Choroid plexus epithelial cell (primary cell): ENCODE results near the gene FOXRED2.

Source experiments
- DNase-seq: peaks from one replicate; pipeline ENCODE4 v3.0.0-alpha.2; 2010; ENCODE audit warnings: low read depth
- H3K4me3 ChIP-seq: 2 replicates; pipeline ENCODE4 v1.5.1; 2011; ENCODE audit warnings: low read depth, mild to moderate bottlenecking, control low read depth, low read length, moderate library complexity
- CTCF ChIP-seq: conservative IDR thresholded peaks from 2 replicates; pipeline ENCODE4 v1.5.1; 2011; ENCODE audit warnings: low read depth, mild to moderate bottlenecking, control low read depth, inconsistent platforms, low read length, moderate library complexity

FOXRED2 gene

DNA sequence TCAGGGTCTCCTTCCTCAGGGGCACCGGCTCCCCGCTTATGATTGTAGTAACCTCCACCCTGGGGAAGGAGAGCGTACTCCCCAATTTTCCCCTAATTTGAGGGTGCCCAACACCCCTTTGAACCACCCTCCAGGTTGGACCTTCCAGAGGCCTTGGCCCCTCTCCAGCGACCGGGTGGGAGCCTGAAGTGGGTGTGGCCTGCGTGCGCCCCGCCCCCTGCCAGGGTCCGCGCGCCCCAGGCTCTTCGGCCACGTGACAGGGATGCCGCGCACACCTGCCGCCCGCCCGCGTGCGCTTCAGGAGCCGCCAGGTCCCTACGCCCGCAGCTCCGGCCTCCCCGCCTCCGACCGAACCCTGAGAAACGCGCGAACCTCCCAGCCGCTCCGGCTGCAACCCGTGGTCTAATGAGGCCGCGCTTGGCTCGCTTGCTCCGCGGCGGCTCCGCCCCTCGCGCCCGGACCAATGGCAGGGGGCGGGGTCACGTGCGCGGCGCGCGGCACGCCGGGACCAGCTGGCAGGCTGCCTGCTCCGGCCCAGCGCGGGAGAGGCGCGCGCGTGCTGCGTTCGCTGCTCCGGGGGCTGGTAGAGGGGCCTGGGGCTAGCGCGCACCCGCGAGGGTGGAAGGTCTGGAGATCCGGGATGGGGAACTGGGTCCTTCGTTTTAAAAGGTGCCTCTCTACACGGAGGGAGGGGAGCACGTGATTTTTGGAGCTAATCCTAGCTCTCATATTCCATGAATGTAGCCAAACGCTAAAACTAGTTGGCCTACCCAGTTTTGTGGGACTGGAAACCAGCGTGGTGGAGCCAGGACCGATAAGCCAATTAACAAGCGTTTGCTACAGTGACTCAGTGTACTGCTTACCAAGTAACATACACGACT lies at the start of gene FOXRED2:
Gene FOXRED2, minus strand, starts transcription at position 404 of the 881 bp plus-strand sequence. CDS start 618 bp downstream, outside the sequence.
- DNase-seq, result peak; percentile 85
- no peak for TF ChIP-seq CTCF
- H3K4me3 ChIP-seq, result peak within 1 kb of the TSS; percentile 66

- no peak for TF ChIP-seq CTCF
- no peak overlapping the region for H3K4me3 ChIP-seq
- DNase-seq, result no peak
These were observed 47.3 kb upstream of the FOXRED2 start for GRCh38 chr22:36554098-36554497.

- H3K4me3 ChIP-seq, result no peak overlapping the region
- DNase-seq, result no peak
- TF ChIP-seq CTCF, result no peak
These were observed 45.4 kb upstream of the FOXRED2 start for GRCh38 chr22:36552289-36552688.

DNA sequence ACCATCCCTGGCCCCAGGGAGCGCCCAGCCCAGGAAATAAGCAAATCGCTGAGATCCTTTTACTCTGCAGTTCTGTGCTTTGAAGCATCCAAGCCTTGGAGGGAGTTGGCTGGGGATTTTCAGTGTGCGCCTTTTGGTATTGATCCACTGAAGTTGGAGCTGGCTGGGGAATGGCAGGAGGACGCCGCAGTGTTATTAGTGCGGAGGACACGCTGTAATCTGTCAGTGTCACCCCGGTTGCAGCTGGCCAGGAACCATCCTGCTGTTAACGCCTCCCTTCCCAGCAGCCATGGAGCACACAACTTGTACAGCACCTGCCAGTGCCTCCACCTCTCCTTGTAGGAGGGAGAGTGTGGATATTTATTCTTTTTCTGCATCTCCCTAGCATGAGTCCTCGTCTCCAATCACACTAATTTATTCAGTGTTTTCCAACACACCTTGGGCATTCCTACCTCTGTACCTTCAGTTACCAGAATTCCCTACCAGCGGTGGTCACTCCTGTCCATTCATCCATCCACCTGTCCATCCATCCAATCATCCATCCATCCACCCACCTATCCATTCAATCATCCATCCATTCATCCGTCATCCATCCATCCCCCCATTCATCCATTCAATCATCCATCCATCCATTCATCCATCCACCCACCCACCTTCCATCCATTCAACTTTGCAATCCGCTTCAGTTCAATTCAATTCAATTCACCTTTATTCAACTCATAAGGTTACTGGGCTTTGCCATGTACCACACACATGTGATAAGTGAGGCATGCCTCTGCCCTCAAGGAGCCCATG lies 44.1 kb upstream of the FOXRED2 start:
- TF ChIP-seq CTCF, result no peak
- no peak overlapping the region for H3K4me3 ChIP-seq
- no peak for DNase-seq

DNA sequence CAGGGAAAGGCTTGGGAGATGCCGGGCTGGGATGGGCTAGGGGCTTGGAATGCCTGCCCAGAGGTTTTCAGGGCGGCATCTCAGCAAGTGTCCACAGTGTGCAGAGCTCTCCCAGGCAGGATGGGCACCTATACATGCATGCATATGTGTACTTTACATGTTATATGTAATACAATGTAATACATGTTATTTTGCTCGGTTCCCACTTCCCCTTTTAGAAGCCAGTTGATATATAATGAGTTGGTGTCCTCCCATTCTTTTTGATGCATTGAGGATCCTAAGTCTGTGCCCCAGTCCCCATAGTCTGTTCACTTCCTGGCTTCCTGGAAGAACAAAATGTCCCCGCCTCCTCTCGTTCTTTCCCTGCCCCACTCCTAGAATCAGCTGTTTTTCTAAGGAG lies 42.2 kb upstream of the FOXRED2 start:
- DNase-seq, result no peak
- no peak overlapping the region for H3K4me3 ChIP-seq
- no peak for TF ChIP-seq CTCF

GRCh38 chr22:36548606-36549005 lies 41.8 kb upstream of the FOXRED2 start:
- no peak overlapping the region for H3K4me3 ChIP-seq
- TF ChIP-seq CTCF, result no peak
- peak; percentile 15 for DNase-seq
